T-helper 1 cell (primary cell): ENCODE measurements around the gene RAPGEF6.

Experiments used
- DNase-seq, 5 donors: peaks; one replicate each; pipeline ENCODE4 v3.0.0-alpha.2; 2012 to 2020

Gene RAPGEF6

DNA sequence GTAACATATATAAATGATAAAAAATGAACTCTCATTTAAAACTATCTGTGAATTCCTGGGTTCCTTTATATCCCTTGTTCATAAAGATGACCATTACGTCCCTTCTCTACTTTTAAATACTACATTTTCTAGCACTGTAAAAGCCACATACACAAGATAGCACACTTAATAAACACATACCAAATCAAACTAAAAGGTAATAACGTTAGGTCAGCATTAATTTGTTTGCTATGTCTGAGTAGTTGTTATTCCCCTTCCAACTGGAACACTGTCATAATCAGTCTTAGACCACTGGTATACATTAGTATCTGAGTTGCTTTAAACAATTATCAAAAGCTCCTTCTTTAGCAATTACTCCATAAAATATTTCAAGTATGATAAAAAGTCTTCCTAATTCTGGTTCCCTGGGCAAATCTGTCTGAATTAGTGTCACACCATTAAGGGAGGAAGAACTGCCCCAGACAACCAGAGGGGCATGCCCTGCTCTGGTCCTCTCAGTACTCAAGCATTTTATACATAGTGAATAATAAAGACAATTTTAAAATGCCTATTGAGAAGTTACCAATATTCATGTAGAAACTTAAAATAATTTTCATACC, 98.1 kb downstream of the RAPGEF6 start:
- no peak for DNase-seq

DNA sequence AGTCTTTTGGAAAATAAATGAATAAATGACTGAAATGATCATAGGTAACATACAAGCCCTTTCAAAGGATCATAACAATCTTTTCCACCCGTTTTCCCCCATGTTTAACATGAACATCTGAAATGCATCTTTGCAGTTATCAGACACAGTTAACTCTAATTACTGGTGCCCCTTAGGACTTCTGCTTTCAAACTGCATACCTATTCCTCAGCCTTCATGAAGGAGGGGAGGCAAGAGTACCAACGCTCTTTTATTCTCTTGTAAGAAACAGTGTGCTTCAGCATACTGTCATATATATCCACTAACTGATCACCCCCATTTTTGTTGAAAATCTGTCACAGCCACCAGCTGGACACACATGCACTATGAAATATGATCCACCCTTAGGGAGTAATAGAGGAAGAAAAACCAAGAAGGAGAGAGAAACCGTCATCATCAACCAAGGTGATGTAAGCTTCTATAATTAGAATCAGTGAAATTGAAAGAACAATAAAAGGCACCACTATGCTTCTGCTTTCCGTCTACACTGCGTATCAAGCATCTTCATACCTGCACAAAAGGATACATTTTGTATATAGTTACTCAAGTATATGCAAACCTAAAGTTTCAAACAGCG, 98.7 kb downstream of the RAPGEF6 start:
- DNase-seq, result peak in 1 of 5 donors; percentile 41

DNA sequence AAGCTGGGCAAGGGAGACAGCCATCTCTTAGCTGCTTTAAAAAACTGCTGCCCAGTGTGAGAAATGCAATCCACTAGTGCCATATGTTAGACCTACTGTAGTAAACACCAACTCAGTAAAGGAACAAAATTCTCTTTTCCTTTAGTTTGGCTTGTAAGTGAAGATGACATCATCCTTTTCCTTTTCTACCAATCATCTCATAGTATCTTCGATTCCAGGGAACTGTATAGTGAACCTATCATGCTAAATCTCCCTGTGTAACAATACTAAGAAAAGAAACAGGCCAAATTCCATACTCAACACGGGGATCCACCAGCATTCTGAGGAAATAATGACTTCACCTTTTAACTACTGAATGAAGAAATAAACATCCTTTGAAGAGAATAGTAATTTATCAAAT, 100.1 kb downstream of the RAPGEF6 start:
- no peak for DNase-seq

DNA sequence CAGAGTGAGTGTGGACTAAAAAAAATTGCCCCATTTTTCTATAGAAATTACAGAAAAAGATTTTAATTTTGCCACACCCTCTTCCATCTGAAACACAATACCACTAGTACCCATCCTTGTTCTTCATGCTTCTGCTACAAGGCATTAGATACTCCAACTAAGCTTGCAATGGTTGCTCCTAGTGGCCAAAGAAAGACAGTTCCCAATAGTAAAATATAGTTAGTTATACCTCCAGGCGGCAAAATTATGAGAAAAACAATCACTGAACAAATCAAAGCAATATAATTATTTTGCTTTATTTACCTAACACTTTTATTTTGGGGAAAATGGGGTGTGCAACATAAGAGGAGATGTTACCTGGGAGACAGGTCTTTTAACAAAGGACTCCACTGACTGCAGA, 101.2 kb downstream of the RAPGEF6 start:
- no peak for DNase-seq

DNA sequence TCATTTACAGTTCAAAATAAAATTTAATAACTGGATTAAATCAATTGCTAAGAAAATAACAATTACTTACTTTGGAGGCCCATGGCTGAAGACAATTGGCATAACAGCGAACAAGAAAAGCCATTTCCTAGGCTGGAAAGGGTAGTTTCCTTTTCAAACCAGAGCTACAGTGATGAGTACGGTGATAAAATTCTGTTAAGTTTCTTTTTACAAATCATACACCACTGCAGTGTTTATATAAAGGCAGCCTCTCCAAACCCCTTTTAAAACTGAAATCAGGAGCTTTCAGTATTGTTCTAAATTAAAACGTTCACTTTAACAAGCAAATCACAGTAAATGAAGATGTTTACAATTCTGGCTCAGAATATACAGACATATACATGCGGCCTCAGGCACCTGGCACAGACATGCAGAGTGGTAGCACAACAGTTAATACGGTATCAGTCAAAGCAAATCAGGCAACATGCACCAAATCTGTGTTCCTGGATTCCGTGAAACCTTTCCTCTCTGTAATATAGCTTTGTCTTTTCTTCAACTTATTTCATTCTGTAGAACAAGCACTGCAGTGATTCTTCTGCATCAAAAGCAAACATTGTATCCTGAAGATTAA, 102.9 kb downstream of the RAPGEF6 start:
- DNase-seq, result peak in 1 of 5 donors; percentile 41

DNA sequence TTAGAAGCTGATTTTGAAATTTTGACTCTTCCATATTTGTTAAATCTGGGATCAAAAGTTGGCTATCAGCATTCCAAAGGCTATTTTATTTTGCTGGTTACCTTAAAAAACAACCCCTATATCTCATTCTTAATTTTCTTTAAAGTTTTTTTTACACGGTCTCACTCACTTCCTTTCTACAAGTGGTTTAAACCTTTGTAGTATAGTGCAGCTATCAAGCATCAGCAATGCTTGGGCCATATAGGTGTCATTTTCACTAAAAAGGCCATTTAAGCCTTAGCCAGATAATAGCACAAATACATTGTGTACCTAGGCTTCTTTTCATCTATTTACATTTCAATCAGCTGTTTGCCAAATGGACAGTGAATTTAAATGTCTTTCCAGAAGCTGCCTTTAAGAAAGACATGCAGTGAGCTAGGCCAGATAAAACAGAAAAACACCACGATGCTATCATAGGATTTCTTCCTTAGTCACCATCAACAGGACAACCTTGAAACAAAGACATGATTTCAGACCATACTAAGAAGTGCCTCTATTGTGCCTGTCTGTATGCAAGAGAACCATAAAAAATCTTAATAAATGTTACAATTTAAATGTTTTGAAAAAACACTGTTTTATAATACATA, 104.2 kb downstream of the RAPGEF6 start:
- no peak for DNase-seq

DNA sequence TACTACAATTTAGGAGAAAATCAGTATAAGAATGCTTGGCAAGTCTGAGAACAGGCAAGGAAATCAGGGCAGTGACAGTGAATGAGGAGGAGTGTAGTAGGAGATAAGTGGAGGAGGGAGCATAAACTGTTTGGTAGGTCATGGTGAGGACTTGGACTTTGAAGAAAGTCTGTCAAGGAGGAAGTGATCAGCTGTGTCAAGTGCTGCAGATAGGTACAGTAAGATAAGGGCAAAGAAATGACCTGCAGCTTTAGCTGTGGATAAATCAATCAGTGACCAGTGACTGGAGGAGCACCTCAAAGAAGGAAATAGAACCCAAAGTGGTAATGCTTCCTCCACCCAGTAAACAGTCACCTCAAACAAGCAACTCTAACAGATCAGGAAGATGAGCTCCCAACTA, 106.3 kb downstream of the RAPGEF6 start:
- DNase-seq, result no peak

DNA sequence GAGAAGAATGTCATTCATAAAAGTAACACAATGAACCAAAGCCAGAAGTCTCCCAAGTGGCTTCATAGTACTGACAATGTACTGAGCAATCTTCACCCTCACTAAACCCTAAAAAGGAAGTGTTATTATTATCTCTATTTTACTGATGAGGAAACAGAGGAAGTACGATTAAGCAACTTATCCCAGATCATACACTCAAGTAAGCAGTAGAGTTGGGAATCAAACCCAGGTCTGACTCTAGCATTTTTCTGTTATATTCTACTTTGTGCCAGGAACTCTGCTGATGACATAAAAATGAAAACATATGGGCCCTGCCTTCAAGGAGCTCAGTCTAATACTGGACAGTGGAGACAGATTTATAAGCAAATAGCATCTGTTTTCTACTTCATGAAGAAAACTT, 109.2 kb downstream of the RAPGEF6 start:
- DNase-seq, result no peak

DNA sequence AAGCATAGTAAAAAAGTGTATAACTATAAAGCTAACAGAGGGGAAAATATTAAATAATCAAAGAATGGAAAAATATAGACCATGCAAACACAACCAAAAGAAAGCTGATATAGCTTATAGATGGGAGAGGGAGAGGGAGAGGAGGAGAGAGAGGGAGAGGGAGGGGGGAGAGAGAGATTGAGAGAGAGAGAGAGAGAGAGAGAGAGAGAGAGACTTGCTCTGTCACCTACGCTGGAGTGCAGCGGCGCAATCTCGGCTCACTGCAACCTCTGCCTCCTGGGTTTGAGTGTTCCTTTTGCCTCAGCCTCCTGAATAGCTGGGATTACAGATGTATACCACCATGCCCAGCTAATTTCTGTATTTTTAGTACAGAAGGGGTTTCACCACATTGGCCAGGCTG, 110.6 kb downstream of the RAPGEF6 start:
- no peak for DNase-seq

DNA sequence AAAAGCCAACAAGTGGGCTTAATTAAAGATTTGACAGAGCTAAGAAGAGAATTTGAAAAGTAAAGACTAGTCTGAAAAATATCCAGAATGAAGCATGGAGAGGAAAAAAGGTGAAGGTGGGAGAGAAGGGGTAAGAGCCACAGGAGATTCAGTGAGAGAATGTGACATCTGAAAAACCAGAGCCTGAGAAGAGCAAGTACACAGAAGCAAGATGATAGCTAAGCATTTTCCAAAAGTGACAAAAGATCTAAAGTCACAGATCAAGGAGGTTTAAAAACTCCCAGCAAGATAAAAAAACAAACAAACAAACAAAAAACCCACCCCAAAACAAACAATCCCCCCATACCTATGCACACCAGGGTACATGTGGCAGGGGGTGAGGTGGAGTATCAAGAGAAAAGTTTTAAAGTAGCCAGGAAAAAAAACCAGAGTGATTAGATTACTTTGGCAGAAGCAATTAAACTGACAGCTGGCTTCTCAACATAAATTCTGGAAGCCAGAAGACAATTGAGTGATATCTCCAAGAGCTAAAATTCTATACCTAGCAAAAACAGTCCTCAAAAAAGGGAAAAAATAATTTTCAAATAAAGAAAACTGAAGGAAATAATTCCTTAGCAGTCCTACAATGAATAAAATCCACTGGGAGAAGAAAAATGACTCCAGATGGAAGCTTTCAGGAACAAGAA, 111.4 kb downstream of the RAPGEF6 start:
- no peak for DNase-seq

DNA sequence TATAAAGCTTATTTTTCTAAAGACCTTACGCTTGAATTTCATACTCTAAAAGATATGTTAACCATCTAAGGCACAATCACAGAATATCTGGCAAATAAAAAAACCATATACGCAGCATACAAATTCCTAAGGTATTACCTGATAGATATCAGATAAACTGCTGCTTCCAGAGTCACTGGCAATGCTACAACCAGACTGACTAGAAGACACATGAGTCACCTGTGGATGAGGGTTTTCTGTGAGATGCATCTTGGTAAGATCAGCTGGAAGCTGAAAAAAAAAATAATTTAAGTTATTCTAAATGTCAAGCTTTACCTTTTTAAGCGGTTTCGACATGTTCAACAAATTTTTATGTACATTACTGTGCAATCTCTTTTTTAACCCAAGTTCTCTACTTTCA, 113.8 kb downstream of the RAPGEF6 start:
- DNase-seq, result no peak

DNA sequence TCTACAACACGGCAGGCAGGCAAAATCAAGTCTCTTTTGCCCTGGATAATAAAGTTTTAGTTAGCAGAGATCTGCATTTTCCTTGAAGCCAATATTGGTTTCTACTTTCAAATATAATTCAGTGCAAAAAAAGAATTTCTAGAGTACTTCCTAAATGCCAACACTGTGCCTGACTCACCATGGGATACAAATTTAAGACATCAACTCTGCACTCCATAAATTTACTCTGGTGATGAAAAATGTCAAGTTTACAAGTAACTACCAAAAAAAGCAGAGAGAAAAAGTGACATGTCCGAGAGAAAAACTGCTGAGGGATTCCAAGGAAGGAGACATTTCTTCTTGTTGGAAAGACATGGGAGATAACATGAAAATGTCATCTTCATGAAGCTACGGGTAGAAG, 119.7 kb downstream of the RAPGEF6 start:
- no peak for DNase-seq

DNA sequence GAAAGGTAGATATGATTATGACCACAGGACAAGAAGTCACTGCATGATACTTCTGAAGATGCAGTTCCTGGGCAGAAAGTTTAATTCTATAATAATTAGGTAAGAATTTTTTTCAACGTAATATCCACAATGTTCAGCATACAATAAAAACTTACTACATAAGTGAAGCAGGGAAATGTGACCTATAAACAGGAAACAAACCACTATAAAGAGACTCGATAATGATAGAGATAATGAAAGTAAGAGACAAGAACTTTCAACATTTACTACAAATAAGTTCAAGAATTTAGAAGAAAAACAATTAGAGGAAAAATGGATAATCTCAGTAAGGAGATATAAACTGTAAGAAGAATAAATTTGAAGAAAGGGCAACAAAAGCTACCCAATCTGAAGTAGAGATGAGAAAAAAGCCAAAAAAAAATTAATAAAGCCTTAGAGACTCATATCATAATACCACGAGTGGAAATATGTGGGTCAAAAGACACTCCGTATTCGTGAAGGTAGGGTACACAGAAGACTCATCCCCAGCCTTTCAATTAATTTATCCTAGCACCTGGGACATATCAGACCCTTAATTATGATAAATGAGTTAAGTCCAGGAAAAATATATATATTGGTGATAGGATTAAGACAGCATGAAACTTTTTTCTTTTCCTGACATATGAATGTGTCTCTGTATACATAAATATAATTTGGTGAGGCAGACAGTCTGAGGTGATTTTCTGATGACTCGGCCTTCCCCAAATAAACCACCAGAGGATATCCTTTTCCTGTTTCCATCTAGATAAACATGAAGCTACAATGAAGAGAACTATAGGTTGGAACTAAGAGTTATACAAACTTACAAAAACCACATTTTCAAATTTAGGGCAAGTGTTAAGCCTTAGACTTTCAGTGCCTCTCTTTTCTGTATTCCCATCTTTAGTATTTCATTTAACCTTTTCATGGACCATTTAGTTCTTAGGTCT, 120.4 kb downstream of the RAPGEF6 start:
- peak in 4 of 5 donors; percentile 9 to 60 (median 16) for DNase-seq

DNA sequence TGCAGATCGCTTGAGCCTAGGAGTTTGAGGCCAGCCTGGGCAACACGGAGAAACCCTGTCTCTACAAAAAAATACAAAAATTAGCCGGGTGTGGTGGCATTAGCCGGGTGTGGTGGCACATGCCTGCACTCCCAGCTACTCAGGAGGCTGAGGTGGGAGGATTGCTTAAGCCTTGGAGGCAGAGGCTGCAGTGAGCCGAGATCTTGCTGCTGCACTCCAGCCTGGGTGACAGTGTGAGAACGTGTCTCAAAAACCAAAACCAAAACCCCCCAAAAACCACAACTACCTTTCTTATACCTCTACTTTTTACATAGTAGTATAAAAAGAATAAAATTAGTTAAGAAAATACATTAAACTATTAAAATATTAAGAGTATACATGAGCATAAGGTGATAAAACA, 121.2 kb downstream of the RAPGEF6 start:
- DNase-seq, result peak in 1 of 5 donors; percentile 16

DNA sequence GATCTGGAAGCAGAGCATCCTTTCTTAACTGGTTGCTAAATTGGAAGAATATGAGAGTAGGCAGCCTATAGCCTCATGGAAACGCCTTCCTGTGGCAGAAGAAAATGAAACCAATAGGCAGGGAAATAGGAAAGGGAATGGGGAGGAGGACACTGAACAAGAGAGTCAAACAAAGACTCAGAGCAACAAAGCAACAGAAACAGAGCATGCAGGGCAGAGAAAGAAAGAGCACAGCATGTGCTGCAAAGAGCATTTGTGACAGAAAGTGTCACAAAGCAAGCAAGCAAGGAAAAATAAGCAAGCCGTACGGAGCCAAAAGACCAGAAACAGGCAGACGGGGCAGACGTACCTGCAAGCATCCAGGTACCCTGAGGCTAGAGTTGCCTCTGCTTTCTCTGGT, 123.1 kb downstream of the RAPGEF6 start:
- DNase-seq, result no peak

DNA sequence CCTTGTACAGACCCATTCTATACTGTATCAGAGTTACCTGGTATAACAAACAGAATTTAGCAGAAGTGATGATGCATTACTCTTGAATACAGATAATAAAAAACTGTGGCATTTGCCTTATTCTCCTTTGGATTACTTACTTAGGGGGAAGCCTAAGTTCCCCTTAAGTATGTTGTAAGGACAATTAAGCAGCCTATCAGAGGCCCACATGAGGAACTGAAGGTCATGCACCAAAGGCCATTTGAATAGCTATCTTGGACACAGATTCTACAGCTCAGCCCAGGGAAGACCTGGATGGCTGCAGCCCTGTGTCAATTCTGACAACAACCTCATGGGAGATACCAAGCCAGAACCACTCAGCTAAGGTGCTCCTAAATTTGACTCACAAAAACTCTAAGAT, 125.2 kb downstream of the RAPGEF6 start:
- no peak for DNase-seq

DNA sequence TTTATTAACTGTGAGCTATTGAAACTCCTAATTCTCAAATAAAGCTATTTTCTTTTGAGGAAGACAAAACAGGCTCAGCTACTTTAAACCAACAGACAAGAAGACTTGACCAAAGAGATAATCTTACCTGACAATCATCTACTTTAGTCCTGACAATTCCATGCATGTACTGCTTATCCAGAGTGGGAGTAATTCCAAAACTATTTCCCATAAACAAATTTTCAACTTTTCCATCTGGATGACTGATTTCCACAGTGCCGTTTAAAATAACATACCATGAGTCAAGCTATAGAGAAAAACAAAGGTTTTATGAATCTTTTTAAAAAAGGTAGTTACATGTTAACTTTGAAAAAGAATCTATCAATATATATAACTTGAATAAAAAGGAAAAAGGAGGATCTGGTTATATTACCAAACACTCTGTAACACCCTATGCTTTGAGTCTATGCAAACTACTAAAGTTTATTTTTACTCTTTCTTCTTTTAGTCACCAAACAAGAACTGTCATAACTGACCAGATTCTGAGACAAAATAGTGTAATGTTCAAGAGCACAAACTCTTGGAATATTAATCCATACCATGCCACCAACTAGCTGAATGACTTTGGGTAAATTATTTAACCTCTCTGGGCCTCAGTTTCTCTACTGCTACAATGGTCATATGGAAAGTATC, 129.7 kb downstream of the RAPGEF6 start:
- DNase-seq, result no peak

DNA sequence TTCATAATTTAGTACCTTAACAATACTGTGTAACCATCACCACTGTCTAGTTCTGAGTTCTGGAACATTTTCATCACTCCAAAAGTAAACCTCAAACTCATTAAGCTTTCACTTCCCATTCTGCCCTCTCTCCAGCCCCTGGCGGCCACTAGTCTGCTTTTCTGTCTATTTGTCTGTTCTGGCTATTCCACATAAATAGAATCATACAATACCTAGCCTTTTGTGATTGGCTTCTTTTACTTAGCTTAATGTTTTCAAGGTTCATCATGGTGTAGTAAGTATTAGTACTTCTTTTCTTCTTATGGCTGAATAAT, 138.7 kb downstream of the RAPGEF6 start:
- DNase-seq, result no peak

DNA sequence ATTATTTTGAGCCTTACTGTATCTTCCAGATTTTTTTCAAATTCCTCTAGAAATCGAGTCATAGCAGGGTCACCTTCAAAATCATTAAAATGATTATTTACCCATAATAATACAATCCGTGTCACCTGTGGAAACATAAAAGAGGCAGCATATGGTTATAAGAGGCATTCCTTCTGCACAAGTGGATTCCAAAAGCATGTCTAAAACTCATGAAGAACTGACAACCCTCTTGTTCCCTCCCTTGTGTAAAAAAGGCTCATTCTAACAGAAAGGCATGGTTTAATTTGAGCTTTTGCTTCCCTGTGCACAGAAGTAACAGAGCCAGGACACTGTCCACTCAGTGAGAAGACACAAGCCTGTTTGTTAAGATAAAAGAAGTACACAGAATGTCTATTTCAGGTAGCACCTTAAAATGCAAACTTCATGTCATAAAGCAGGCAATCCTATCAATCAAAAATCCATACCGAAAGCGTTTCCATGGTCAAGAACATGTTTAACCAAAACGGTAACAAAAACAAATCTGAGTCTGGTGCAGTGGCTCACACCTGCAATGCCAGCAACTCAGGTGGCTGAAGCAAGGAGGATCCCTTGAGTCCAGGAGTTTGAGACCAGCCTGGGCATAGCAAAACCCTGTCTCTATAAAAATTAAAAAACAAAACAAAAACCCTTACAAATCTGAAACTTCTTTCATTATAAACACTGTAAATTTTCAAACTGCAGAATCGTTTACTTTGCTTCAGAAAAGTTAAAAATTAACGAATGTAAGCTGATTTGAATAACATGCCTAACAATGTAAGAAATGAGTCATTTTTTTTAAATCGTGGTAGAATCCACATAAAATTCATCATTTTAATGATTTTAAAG, 139.3 kb downstream of the RAPGEF6 start:
- no peak for DNase-seq

DNA sequence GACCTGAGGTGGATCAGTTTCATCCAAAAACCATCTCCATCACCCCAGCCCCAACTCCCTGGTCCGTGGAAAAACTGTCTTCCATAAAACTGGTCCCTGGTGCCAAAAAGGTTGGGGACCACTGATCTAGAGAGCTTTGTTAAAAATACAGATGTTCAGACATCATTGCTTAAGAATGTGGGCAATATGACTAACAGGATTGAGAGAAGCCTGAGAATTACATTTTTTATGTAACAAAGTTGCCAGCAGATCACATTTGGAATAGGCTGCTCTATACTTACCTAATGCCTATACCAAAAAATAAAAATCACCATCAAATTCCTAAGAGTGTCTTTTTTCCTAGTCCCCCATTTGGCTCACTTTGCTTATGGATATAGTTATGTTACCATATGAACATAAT, 143.3 kb downstream of the RAPGEF6 start:
- no peak for DNase-seq

DNA sequence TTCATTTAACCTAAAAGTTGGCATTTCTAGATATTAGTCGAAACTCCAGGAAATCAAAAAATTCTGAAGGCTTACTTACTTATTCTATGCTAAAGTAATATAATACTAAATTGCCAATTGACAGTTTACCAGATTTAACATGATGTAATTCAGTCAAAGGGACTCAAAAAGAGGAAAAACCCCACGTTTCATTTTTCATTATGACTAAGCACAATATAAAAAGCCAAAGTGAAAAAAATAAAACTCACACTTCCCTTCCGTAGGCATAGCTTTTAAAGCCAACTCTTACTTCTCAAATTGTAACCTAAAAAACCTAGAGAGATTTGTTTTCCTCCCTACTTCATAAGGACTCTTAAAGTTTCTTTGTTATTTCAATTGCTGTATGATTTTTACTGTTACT, 146.6 kb downstream of the RAPGEF6 start:
- DNase-seq, result peak in 1 of 5 donors; percentile 78
